GM10847 (cell line): Measurements from ENCODE around the gene DNAH14.

Experiments used
- POLR2A ChIP-seq: IDR thresholded peaks from 2 replicates; pipeline ENCODE4 v1.6.1; 2011; ENCODE audit not compliant: insufficient read length; ENCODE audit errors: extremely low read depth

DNAH14 gene

DNA sequence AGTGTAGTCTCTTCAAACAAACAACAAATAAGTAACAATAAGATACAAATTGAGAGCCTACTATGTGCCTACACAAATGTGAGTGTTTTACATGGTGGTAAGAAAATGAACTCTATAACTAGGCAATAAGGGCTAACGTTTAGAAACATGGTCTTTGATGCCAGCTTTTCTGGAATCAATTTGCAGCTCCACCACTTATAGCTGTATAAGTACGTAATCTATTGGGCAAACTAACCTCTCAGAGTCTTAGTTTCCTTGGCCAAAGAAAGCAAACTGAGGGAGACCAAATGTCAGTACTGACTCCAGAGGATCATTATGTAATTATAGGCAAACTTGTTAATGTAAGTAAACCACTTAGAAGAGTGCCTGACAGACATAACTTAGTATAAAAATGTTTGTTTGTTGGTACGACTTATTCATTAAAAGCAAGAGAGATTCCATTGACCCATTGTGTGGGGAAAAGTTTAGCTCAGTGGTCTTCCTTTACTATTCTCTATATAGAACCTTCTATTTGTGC is 438.6 kb downstream of the DNAH14 start:
- no peak for TF ChIP-seq POLR2A

DNA sequence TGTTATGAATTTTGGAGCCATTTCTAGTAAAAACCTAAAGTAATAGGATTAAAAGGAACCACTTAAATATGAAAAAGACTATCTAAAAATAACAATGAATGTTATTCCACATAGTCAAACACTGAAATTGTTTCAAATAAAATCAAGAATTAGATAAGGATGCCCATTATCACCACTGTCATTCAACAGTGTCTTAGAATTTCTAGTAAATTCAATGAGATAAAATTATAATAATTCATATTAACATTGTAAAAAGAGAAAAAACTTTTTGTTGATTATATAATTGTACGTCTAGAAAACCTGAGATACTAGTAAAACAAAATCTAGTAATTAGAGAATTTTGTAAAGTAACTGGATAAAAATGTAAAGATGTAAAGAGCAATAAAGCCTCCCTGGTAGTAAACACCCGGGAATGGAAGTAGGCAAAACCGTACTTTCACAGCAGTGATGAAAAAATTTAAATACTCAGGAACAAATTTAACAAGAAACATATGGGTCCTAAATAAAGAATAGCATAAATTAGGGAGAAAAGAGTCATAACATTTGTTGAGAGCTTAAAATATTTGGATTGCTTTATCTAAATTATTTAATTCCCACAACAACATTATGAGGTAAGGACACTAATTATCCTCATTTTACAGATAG is 442.0 kb downstream of the DNAH14 start:
- TF ChIP-seq POLR2A = no peak

GRCh38 chr1:225373155-225373554 is 443.7 kb downstream of the DNAH14 start:
- TF ChIP-seq POLR2A = no peak

GRCh38 chr1:225374996-225375395 is 445.5 kb downstream of the DNAH14 start:
- no peak for TF ChIP-seq POLR2A

DNA sequence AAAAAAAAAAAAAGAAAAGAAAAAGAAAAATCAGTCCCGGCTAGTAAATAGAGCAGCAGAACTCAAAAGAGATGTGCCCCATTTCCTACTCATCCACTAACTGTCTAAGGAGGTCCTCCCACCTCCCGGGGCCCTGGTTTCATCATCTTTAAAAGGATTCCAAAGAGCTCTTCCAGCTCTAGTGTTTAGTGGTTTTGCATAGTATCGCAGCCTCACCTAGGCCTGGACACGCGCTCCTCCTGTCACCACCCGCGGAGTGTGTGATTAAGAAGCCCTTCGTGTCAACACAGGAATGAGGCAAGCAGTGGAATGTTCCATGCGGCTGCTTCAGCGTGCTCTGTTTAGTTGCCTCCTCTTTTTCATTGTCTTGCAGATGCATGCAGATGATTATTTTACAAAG is 449.4 kb downstream of the DNAH14 start:
- TF ChIP-seq POLR2A = no peak

DNA sequence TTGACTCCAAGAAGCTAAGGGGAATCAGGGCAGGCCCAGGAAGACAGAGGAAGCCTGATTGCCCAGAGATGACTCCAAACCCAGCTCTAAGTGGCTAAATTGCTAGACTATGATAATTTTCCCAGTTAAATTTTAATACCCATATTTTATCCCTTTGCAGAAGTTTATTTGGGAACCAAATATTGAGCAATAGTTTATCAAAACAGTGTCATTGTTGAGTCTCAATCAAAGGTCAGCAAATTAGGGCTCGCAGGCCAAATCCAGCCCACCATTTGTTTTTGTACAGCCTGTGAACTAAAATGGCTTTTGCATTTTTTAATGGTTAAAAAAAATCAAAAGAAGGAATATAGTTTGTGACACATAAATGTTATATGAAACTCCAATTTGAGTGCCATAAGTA is 451.2 kb downstream of the DNAH14 start:
- no peak for TF ChIP-seq POLR2A

- TF ChIP-seq POLR2A = no peak
Measured at GRCh38 chr1:225388372-225388771, 458.9 kb downstream of the DNAH14 start.

DNA sequence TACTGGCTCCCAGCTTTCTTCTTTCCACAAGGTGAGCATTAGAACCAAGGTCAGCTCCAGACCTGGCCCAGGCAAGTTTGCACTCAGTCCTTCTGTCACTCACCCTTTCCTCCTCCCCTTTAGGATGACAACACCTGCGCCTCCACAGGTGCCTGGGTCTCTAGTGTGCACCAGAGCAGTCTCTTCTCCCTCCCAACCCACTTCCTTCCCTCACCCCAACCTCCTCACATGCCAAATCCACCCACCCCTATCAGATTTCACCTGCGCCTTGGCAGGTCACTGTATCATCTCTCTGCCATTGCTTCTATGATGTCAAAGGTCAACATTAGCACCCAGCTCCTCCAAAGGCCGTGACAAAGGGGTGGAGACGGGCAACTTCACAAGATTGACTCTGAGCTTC is 460.4 kb downstream of the DNAH14 start:
- no peak for TF ChIP-seq POLR2A

DNA sequence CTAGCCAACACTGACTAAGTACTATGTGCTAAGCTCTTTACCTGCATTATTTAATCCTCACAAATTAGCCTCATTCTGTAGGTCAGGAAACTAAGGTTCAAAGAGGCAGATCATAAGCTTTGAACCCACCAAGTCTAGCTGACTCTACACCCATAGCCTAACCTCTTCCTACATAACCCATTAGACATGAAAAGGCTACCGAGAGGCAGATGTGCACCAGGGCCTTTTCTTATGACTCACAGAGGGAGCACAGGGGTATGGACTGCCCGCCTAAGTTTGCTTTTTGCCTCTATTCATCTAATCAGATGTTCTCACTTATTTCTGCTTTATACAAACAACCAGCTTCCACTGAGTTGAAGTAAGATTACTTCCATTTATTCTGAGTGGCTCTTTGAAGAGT is 466.9 kb downstream of the DNAH14 start:
- no peak for TF ChIP-seq POLR2A

DNA sequence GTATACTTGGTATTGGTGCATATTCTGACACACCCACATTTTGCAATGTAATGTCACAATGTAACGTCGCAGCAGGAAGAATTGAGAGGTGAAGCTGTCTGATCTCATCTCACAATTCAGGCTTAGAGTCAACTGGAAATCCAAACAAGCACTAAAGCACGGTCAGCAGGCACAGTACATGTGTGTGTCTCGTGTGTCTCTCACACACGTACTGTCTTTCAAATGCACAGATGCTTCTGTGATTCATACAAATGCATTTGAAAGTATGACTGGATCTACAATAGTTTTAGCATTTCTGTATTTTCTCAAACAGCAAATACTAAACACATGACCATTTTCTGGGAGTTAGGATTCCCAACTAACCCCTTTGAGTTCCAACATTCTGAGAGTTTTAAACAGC is 471.5 kb downstream of the DNAH14 start:
- no peak for TF ChIP-seq POLR2A

DNA sequence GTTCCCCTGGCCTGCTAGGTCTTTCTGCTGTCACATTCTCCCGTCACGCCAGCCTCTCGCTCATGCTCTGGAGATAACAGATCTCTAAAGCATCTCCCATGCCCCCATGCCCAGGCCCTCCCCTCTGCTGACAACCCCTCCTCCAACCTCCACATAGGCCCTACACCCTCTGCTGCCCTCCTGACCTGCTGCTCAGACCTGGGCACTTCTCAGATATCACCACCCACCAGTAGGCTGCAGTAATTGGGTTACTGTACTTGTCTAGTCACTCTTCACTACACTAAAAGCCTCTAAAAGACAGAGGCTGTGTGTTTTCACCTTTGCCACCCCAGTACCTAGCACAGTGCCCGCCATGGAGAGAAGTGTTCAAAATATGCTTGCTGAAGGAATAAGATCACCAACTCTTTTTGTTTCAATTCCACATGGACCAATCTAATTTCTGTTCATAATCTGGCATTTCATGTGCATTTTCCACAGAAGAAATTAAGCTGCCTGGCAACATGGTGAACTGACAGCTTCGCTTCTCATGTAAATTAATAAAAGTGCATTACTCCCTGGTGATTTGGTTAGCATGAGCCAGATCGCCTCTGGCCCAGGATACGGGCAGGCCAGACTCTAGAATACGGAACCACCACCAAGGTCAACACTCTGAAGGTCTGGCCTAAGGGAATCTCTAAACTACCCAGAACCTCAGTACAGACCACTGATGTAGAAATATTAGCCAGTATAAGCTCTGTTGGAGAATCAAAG is 477.7 kb downstream of the DNAH14 start:
- TF ChIP-seq POLR2A = no peak

GRCh38 chr1:225407755-225408154 is 478.3 kb downstream of the DNAH14 start:
- no peak for TF ChIP-seq POLR2A

DNA sequence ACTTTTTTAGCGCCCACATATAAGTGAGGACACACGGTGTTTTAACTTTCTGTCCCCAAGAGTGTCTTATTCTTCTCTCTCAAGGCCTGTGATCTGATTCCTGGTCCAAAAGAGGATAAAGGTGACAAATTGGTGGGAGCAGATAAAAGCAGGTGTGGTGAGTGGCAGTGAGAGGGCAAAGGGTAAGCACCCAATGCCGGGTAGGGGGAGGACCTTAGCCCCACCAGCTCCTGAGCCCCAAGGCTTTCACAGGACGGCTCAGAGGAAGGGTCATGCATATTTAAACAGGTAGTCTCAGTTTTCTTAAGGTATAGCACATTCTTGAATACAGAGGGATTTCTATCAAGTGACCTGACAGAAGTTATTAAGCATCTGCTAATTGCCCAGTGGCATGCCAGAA is 478.8 kb downstream of the DNAH14 start:
- TF ChIP-seq POLR2A = no peak

DNA sequence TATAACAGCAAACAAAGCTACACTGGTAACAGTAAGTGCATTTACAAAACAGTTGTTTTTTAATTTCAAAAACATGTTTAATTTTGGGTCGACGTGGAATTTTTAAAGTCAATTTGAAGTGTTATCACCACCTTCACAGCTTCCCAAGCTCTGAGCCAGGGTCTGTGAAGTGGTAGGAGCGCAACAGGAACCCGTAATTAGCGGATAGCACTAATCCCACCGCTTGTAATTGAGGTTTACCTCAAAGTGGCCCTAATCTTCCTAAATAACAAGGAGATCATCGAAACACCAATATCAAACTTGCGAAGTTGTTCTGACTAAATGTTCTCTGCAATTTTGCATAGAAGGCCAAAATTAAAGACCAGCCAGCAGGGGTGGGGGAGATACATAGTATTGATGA is 479.6 kb downstream of the DNAH14 start:
- TF ChIP-seq POLR2A = no peak

- TF ChIP-seq POLR2A = no peak
Measured at GRCh38 chr1:225410036-225410435, 480.6 kb downstream of the DNAH14 start.

GRCh38 chr1:225412321-225412720 is 482.8 kb downstream of the DNAH14 start:
- TF ChIP-seq POLR2A = no peak
